GM12872 (cell line): ENCODE data around the gene RENBP.

ENCODE experiments used
- CTCF ChIP-seq: IDR thresholded peaks from 3 replicates; pipeline ENCODE4 v1.5.1; 2011; ENCODE audit warnings: low read depth, mild to moderate bottlenecking, low read length, moderate library complexity; ENCODE audit not compliant: insufficient read depth

RENBP gene

GRCh38 chrX:153944140-153944799 is at the start of gene RENBP:
RENBP (minus strand) TSS chrX:153944643; CDS start chrX:153944610, 33 bp downstream.
- TF ChIP-seq CTCF, result no peak

GRCh38 chrX:153993978-153994377 is 49.5 kb upstream of the RENBP start:
- no peak for TF ChIP-seq CTCF

- no peak for TF ChIP-seq CTCF
Observed at GRCh38 chrX:153993079-153993478, 48.6 kb upstream of the RENBP start.

GRCh38 chrX:153992180-153992579 is 47.7 kb upstream of the RENBP start:
- no peak for TF ChIP-seq CTCF

GRCh38 chrX:153991013-153991580 is 46.7 kb upstream of the RENBP start:
- no peak for TF ChIP-seq CTCF

GRCh38 chrX:153989973-153990655 is 45.7 kb upstream of the RENBP start:
- no peak for TF ChIP-seq CTCF

GRCh38 chrX:153988493-153988892 is 44.0 kb upstream of the RENBP start:
- TF ChIP-seq CTCF, result no peak
